Measurements from ENCODE around the gene SLC16A1.
"Not testable (repeated sequence)": the region's sequence is repeated elsewhere in the genome, so short reads cannot be mapped to it uniquely, and the experiment has no call there.

DNA sequence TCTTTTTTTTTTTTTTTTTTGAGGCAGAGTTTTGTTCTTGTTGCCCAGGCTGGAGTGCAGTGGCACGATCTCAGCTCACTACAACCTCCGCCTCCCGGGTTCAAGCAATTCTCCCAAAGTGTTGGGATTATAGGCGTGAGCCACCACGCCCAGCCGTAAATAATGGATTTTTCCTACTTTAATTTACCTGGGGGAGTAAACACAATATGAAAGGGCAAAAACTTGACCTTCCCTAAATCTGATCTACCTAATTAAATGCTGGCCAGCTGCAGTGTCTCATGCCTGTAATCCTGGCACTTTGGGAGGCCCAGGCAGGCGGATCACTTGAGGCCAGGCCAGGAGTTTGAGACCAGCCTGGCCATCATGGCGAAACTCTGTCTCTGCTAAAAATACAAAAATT is 25.8 kb upstream of the SLC16A1 start:
- TF ChIP-seq, protein P1, sequence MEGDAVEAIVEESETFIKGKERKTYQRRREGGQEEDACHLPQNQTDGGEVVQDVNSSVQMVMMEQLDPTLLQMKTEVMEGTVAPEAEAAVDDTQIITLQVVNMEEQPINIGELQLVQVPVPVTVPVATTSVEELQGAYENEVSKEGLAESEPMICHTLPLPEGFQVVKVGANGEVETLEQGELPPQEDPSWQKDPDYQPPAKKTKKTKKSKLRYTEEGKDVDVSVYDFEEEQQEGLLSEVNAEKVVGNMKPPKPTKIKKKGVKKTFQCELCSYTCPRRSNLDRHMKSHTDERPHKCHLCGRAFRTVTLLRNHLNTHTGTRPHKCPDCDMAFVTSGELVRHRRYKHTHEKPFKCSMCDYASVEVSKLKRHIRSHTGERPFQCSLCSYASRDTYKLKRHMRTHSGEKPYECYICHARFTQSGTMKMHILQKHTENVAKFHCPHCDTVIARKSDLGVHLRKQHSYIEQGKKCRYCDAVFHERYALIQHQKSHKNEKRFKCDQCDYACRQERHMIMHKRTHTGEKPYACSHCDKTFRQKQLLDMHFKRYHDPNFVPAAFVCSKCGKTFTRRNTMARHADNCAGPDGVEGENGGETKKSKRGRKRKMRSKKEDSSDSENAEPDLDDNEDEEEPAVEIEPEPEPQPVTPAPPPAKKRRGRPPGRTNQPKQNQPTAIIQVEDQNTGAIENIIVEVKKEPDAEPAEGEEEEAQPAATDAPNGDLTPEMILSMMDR (conservative IDR thresholded peaks at IDR 0.05 in 1 of 2, IDR thresholded peaks at IDR 0.05 in 1 of 2; ENCODE audit: extremely low read depth in 1 of 2, insufficient read depth in 1 of 2, low read depth in 1 of 2, low read length in 2 of 2), result not testable (repeated sequence)
- TF ChIP-seq EZH2 (IDR thresholded peaks at IDR 0.05; ENCODE audit: borderline replicate concordance, low read length), result not testable (repeated sequence)
